HG03558 (cell line): ENCODE data around the gene TNFSF9.
"Not testable (repeated sequence)": the region's sequence is repeated elsewhere in the genome, so short reads cannot be mapped to it uniquely, and the experiment has no call there.

Experiments used
- ATAC-seq: cut with Tn5 transposase; IDR thresholded peaks from one replicate; pipeline ENCODE4 v1.9.1; 2021; ENCODE audit warnings: moderate number of reproducible peaks; ENCODE audit not compliant: unreplicated experiment; ENCODE audit errors: extremely low read depth

TNFSF9 gene

GRCh38 chr19:6531163-6531955, 533 bp downstream of the TNFSF9 start:
- ATAC-seq: no peak

GRCh38 chr19:6531956-6532243, 1.1 kb downstream of the TNFSF9 start:
- no peak for ATAC-seq

GRCh38 chr19:6532244-6532999, 1.6 kb downstream of the TNFSF9 start:
- no peak for ATAC-seq

DNA sequence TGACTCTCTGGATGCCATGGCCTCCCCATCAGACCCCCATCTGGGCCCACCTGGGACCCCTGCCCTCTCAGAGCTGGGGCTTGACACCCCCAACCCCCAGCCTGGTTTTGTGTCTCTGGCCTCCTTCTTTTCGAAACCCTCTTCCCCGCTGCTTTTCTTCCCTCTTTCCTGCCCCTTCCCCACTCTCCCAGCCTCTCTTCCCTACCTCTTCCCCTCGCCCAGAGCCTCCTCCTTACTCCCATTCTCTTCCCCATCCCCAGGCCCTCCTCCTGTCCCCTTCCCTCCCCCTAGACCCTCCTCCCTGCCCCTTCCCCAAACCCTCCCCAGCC, 2.1 kb downstream of the TNFSF9 start:
- ATAC-seq: no peak

DNA sequence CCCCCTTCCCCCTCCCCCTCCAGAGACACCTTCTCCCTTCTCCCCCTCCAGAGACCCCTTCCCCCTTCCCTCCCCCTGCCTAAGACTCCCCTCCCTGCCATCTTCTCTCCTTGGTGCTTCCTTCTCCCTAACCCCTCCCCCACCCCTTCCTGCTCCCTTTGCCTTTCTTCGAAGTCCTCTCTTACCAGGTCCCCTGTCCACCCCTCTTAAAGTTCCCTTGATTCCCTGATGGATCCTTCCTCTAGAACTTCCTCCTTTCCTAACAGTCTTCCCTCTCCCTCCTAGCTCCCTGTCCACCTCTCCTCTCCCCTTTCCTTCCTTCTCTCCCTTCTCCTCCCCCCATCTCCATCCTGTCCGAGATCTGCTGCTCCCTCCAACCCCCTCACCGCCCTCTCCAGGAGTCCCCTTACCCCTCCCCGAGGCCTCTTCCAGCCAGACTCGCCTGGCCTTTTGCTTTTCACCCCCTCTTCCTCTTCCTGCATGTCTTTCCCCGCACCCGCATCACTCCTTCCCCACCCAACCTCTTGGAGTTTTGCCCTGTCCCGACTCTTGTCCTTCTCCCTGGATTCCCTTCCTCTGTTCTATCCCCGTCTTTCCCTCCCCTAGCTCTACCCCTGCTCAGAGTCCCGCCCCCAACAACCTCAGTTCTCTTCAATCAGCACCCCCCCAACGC, 3.1 kb downstream of the TNFSF9 start:
- no peak for ATAC-seq

DNA sequence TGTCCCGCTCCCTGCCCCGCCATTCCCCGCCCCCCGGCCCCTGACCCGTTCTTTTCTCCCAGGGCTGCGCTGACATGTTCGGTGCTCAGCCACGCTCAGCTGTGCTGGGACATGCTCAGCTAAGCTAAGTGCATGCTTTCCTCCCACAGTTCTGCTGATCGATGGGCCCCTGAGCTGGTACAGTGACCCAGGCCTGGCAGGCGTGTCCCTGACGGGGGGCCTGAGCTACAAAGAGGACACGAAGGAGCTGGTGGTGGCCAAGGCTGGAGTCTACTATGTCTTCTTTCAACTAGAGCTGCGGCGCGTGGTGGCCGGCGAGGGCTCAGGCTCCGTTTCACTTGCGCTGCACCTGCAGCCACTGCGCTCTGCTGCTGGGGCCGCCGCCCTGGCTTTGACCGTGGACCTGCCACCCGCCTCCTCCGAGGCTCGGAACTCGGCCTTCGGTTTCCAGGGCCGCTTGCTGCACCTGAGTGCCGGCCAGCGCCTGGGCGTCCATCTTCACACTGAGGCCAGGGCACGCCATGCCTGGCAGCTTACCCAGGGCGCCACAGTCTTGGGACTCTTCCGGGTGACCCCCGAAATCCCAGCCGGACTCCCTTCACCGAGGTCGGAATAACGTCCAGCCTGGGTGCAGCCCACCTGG, 3.7 kb downstream of the TNFSF9 start:
- no peak for ATAC-seq

DNA sequence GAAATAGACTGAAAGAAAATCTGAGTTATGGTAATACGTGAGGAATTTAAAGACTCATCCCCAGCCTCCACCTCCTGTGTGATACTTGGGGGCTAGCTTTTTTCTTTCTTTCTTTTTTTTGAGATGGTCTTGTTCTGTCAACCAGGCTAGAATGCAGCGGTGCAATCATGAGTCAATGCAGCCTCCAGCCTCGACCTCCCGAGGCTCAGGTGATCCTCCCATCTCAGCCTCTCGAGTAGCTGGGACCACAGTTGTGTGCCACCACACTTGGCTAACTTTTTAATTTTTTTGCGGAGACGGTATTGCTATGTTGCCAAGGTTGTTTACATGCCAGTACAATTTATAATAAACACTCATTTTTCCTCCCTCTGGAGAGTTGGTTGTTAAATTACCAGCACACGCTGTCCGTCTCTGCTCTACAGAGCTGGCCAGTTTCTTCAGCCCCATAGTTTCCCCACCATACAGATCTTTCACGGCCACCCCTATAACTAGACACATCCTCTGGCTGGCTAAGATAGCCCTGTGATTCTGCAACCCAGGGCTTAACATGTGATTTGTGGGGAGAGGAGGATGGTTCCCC, 4.8 kb downstream of the TNFSF9 start:
- ATAC-seq: no peak

DNA sequence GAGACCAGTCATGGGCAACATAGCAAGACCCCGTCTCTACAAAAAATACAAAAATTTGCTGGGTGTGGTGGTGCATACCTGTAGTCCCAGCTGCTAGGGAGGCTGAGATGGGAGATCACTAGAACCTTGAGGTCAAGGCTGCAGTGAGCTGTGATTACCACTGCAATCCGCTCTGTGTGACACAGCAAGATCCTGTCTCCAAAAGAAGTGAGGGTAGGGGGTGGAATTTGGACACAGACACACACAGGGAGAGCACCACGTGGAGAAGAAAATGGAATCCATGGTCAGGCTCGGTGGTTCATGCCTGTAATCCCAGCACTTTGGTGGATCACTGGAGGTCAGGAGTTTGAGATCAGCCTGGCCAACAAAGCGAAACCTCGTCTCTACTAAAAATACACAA, 8.7 kb downstream of the TNFSF9 start:
- no peak for ATAC-seq

GRCh38 chr19:6540918-6541689, 10.3 kb downstream of the TNFSF9 start:
- ATAC-seq: no peak

DNA sequence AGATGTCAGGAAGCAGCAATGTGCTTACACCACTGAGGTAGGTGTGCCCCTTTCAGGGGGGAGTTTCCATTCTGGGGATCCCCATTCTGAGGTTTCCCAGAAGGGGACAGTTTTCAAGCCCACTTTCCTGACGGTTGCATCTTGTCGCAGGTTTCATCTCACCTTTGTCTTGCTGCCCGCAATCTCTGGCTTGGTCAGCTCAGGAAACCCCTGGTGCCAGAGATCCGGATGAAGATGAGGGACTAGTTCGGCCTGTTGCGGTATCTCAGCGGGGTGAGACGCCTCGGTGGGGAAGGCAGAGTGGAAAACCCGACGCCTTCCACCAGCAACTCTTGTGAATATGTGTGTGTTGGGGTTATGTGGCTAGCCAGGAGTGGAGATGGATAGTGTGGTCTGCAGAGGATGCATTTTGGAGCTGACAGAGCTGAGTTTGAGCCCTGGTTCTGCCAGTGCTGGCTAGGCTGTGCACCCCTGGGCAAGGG, 13.1 kb downstream of the TNFSF9 start:
- ATAC-seq: no peak

DNA sequence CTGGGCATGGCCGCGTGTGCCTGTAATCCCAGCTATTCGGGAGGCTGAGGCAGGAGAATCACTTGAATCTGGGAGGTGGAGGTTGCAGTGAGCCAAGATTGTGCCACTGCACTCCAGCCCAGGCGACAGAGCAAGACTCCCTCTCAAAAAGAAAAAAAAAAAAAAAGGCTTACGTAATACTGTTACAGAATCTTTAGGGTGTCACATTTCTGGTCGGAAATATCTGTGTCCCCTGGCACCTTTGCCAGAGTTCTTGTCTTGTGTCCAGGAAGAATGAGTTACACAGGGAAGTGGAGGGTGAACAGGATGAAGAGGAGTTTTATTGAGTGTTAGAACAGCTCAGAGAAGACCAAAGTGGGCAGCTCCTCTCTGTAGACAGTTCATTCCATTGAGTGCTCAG, 19.9 kb downstream of the TNFSF9 start:
- ATAC-seq: not testable (repeated sequence)

DNA sequence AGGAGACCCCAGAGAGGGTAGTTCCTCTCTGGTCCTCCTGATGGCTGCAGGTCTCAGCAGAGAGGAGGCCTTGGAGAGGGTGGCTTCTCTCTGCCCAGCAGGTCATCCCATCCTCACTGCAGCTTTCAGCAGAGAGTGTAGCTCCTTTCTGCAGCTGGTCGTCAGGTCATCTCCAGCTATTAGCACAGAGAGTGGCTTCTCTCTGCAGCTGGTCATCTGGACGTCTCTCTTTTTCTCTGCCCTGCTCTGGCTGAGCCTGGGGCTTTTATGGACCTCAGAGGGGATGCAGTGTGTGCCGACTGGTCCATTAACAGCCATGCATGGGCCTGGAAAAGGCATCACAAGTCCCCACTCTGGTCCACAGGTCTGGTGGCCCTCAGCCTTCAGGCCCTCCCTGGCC, 20.3 kb downstream of the TNFSF9 start:
- no peak for ATAC-seq

- no peak for ATAC-seq
Measured at GRCh38 chr19:6551607-6552450, 21.0 kb downstream of the TNFSF9 start.

DNA sequence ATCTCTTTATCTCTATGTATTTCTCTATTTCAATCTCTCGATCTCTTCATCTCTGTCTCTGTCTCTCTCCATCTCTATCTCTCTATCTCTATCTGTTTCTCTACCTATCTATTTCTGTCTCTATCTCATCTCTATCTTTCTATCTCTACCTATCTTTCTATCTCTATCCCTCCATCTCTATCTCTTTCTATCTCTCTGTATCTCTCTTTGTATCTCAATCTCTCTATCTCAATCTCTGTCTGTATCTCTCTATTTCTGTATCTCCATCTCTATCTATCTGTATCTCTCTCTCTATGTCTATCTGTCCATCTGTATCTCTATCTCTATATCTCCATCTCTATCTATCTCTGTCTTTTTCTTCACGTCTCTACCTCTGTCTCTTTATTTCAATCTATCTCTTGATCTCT, 25.2 kb downstream of the TNFSF9 start:
- ATAC-seq: no peak

- no peak for ATAC-seq
Measured at GRCh38 chr19:6556480-6557195, 25.8 kb downstream of the TNFSF9 start.

DNA sequence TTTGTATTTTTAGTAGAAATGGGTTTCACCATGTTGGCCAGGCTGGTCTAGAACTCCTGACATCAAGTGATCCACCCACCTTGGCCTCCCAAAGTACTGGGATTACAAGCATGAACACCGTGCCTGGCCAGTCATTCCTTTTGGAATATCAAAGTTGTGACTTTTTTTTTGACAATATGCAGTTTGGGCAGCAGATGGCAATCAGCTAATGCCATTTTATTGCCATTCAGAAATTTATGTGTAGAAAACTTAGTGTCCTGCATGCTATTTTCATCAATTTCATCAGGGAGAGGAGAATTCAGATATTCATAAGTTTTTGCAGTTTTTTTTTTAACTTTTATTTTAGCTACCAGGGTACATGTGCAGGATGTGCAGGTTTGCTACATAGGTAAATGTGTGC, 31.6 kb downstream of the TNFSF9 start:
- ATAC-seq: not testable (repeated sequence)

DNA sequence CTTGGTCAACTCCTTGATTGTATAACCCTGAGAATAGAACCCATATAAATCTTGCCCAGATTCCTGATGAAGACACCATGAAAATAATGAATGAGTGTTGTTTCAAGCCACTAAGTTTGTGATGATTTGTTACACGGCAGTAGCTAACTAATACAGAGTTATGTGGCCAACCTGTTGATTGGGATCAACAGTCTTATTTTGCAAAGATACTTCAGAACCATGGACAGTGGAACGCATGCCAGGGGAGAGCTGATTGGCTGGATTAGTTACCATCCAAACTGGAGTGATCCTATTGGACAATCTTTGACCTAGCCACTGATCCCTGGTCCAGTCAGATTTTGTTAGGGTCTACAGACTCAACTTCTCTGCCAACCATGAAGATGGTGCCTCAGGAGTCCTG, 33.6 kb downstream of the TNFSF9 start:
- ATAC-seq: no peak

GRCh38 chr19:6566727-6567126, 35.9 kb downstream of the TNFSF9 start:
- not testable (repeated sequence) for ATAC-seq
